ENCODE results near the gene MGAT5B.

MGAT5B gene

DNA sequence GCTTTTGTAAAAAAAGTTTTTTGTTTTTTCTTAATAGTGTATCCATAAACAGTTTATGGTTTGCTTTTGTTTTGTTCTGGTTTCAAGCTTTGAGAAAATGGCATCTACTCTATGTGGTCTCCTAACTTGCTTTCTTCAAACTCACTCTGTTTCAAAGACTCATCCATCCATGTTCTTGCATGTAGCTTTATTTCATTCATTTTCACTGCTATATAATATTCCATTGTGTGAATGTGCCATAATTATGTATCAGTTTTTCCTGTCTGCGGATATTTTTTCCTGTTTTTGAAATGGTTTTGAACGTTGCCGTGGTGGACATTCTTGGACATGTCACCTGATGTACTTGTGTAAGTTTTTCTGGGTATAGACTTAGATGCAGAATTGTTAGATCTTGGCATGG lies 39.1 kb downstream of the MGAT5B start:
- H3K9me2 ChIP-seq (replicated peaks; ENCODE audit: control insufficient read depth, low read length) = no peaks in the 10 kb centered on the region
- H3K27me3 ChIP-seq (ENCODE audit: control insufficient read depth, low read length) = no peaks in the 10 kb centered on the region
- no peaks in the 10 kb centered on the region for H3K36me3 ChIP-seq (ENCODE audit: control insufficient read depth, low read length)
- no peaks in the 10 kb centered on the region for H3F3A ChIP-seq (ENCODE audit: control insufficient read depth, insufficient read depth)
- TF ChIP-seq EZH2phosphoT487 (IDR thresholded peaks at IDR 0.05; ENCODE audit: borderline replicate concordance, low read length) = no peak
- no peaks in the 10 kb centered on the region for H4K20me1 ChIP-seq (ENCODE audit: control insufficient read depth, insufficient read depth, low read depth, low read length)
- H3K9me3 ChIP-seq (ENCODE audit: control insufficient read depth, insufficient read depth, low read length) = no peaks in the 10 kb centered on the region
- H3K4me3 ChIP-seq (ENCODE audit: low read length) = no peak overlapping the region
- no peak overlapping the region for H3K4me2 ChIP-seq (ENCODE audit: low read length)
- no peaks in the 10 kb centered on the region for H3K4me1 ChIP-seq (ENCODE audit: control insufficient read depth, low read length)
- no peaks in the 10 kb centered on the region for H3K79me2 ChIP-seq (ENCODE audit: control insufficient read depth, low read length)
- no peak overlapping the region for H3K27ac ChIP-seq (ENCODE audit: low read depth, low read length)

DNA sequence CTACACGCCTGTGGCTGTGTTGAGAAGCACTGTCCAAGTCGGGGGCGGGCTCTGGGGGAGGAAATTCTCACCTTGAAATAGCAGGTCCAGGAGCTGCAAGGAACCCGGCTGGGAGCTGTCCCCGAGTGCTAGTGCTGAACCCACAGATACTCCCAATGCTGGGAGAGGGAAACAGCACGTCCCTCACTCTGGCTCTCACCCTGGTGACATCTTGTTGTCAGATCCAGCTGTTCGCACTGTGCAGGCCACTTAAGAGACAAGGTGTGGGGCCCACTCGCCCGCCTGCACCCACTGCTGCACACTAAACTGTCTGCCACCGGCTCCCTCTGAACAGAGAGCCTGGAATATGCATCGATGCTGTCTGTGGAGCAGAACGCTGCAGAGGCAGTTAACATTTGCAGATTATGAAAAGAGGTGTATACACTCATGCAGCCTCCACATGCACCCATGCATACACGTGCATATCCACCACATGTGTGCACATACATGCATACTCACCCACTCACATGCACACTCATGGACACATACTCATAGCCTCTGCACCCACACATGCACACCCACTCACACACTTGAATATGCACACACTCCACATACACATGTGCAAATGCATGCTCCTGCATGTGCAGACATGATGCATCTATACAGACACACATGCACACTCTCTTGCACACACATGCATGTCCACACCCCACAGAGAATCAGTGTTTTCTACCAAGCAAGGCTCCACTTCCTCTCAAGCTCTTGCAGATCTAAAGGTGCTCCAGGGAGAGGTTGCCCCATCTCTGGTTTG lies 42.0 kb downstream of the MGAT5B start:
- H3K27me3 ChIP-seq (ENCODE audit: control insufficient read depth, low read length) = 0 out of 2 replicates have a peak, but pooled peaks cover 3% of the 10 kb centered on the region
- H4K20me1 ChIP-seq (ENCODE audit: control insufficient read depth, insufficient read depth, low read depth, low read length) = no peaks in the 10 kb centered on the region

DNA sequence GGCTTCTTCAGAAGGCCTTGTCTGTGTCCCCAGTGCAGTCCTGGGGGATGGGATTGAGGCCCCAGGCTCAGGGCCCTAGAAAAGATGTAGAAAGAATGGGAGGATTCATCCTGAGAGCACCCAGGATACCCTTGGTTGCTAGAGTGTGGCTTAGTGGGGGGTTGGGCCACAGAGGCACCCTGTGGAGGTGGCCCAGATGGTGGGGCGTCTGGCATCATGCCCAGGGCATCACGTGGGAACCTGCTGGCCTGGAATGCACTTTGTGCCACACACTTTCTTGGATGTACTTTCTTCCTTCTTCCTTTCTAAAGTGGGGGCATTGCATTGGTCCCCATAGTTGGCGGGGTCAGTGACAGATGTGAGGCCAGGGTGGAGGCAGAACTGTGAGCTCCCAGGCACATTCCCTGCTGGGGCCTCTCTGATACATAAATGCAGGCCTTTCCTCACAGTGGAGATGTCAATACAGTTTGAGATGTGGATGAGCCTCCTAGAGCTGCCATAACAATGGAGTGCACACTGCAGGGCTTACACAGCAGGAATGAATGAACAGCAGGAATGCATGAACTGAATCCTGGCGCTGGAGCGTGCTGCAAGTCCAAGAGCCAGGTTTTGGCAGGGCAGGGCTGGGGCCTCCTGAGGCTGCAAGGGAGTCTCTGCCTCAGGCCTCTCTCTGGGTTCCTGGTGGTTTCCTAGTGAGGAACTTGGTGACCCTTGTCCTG lies 43.3 kb downstream of the MGAT5B start:
- Histone ChIP-seq H3K4me1 (ENCODE audit: control insufficient read depth, low read length) (no peaks in the 10 kb centered on the region), H3K9me3 (ENCODE audit: control insufficient read depth, insufficient read depth, low read length) (no peaks in the 10 kb centered on the region), H3K9me2 (replicated peaks; ENCODE audit: control insufficient read depth, low read length) (no peaks in the 10 kb centered on the region), H3K27ac (ENCODE audit: low read depth, low read length) (no peak overlapping the region), H4K20me1 (ENCODE audit: control insufficient read depth, insufficient read depth, low read depth, low read length) (no peaks in the 10 kb centered on the region), H3K36me3 (ENCODE audit: control insufficient read depth, low read length) (no peaks in the 10 kb centered on the region), H3K4me2 (ENCODE audit: low read length) (no peak overlapping the region), H3F3A (ENCODE audit: control insufficient read depth, insufficient read depth) (no peaks in the 10 kb centered on the region), H3K4me3 (ENCODE audit: low read length) (no peak overlapping the region), H3K27me3 (ENCODE audit: control insufficient read depth, low read length) (peaks cover 7% of the 10 kb centered on the region), H3K79me2 (ENCODE audit: control insufficient read depth, low read length) (no peaks in the 10 kb centered on the region)
- TF ChIP-seq, protein P1, sequence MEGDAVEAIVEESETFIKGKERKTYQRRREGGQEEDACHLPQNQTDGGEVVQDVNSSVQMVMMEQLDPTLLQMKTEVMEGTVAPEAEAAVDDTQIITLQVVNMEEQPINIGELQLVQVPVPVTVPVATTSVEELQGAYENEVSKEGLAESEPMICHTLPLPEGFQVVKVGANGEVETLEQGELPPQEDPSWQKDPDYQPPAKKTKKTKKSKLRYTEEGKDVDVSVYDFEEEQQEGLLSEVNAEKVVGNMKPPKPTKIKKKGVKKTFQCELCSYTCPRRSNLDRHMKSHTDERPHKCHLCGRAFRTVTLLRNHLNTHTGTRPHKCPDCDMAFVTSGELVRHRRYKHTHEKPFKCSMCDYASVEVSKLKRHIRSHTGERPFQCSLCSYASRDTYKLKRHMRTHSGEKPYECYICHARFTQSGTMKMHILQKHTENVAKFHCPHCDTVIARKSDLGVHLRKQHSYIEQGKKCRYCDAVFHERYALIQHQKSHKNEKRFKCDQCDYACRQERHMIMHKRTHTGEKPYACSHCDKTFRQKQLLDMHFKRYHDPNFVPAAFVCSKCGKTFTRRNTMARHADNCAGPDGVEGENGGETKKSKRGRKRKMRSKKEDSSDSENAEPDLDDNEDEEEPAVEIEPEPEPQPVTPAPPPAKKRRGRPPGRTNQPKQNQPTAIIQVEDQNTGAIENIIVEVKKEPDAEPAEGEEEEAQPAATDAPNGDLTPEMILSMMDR (IDR thresholded peaks at IDR 0.05; ENCODE audit: low read depth, low read length, poor library complexity, severe bottlenecking) = no peak
- TF ChIP-seq EZH2phosphoT487 (IDR thresholded peaks at IDR 0.05; ENCODE audit: borderline replicate concordance, low read length) = no peak

More for the DNA sequence above, 42.0 kb downstream of the MGAT5B start:
- H3K9me2 ChIP-seq (replicated peaks; ENCODE audit: control insufficient read depth, low read length) = no peaks in the 10 kb centered on the region
- H3K27ac ChIP-seq (ENCODE audit: low read depth, low read length) = no peak overlapping the region
- H3K4me2 ChIP-seq (ENCODE audit: low read length) = no peak overlapping the region
- no peaks in the 10 kb centered on the region for H3K4me1 ChIP-seq (ENCODE audit: control insufficient read depth, low read length)
- H3K36me3 ChIP-seq (ENCODE audit: control insufficient read depth, low read length) = no peaks in the 10 kb centered on the region
- TF ChIP-seq, protein P1 (IDR thresholded peaks at IDR 0.05; ENCODE audit: low read depth, low read length, poor library complexity, severe bottlenecking) = no peak
- no peak for TF ChIP-seq EZH2phosphoT487 (IDR thresholded peaks at IDR 0.05; ENCODE audit: borderline replicate concordance, low read length)
- no peaks in the 10 kb centered on the region for H3K79me2 ChIP-seq (ENCODE audit: control insufficient read depth, low read length)
- H3K9me3 ChIP-seq (ENCODE audit: control insufficient read depth, insufficient read depth, low read length) = no peaks in the 10 kb centered on the region
- H3K4me3 ChIP-seq (ENCODE audit: low read length) = no peak overlapping the region
- H3F3A ChIP-seq (ENCODE audit: control insufficient read depth, insufficient read depth) = no peaks in the 10 kb centered on the region

All from DOHH2 (cell line).